ENCODE data around the gene UTP4. TPM values are rescaled to one million over a fixed set of nuclear protein-coding genes. Genes with fewer than 3 reads are reported as not detected.

Gene UTP4
- polyA plus RNA-seq (ENCODE audit: insufficient read depth in 1 of 5, insufficient read length in 5 of 5, low replicate concordance in 1 of 5): 10 to 100 TPM; 42.8 to 47.6 (median 46.4) TPM
- long read RNA-seq, donor 1, full-length matches to known transcripts: 5 of 10 reads
- long read RNA-seq, donor 1, partial matches to known transcripts: 5 of 10 reads
- long read RNA-seq, donor 1, other reads (novel, unspliced or antisense): 0 of 10 reads
- long read RNA-seq, donor 2, partial matches to known transcripts: 0 of 3 reads
- long read RNA-seq, donor 2, other reads (novel, unspliced or antisense): 0 of 3 reads
- long read RNA-seq, donor 3, transcript UTP4-201 (17 exons, 2,322 nt): major isoform, 7 of 8 reads
- long read RNA-seq, donor 3, partial matches to known transcripts: 0 of 8 reads
- long read RNA-seq, donor 3, other reads (novel, unspliced or antisense): 0 of 8 reads
- long read RNA-seq, donor 4, partial matches to known transcripts: 8 of 17 reads
- long read RNA-seq, donor 4, other reads (novel, unspliced or antisense): 5 of 17 reads
- long read RNA-seq, donor 5, full-length matches to known transcripts: 11 of 16 reads
- long read RNA-seq, donor 5, partial matches to known transcripts: 5 of 16 reads
- long read RNA-seq, donor 5, other reads (novel, unspliced or antisense): 0 of 16 reads
- long read RNA-seq, donor 6, transcript UTP4-201 (17 exons, 2,322 nt): major isoform, 6 of 7 reads
- long read RNA-seq, donor 6, partial matches to known transcripts: 0 of 7 reads
- long read RNA-seq, donor 6, other reads (novel, unspliced or antisense): 0 of 7 reads
- long read RNA-seq, donor 7, transcript UTP4-201 (17 exons, 2,322 nt): major isoform, 8 of 10 reads
- long read RNA-seq, donor 7, partial matches to known transcripts: 0 of 10 reads
- long read RNA-seq, donor 7, other reads (novel, unspliced or antisense): 0 of 10 reads
- long read RNA-seq, donor 8: 0 reads

DNA sequence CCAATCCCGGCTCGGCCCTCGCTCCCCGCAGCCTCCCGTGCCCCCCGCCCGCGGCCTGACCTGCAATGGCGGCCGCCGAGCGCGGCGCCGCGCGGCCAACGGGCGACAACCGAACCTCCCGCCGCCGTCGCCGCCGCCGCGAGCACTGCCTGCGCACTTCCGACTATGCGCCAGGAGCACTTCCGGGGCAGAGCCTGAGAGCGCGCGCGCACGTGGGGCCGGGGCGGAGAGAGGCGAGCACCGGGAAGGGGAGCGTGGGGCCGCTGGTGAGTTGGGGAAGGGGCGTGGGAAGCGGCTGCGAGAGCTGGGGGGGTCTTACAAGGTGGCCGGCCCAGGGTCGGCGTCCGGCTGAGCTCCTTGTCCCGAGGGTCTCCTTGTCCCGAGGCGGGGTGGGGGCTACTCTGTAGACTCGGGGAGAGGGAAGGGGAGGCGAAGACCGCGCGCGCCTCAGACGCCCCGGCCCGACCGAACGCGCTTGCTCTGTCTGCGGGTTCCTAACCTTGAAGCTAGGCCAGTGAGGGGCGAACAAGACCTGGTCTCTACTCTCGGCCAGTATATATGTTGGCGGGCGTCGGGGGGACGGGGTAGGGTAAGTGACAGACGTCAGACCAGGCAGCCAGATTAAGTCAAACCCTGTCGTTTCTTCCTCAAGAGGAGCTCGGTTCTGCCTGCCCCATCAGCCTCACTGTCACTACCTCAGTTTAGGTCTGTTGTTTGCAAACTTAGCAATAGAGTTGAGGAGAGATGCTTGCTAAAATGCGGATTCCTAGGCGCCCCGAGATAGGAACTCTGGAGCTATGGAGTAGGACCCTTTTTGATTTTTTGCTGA lies at the start of gene UTP4, which contains the start of gene CHTF8:
Gene UTP4, plus strand, starts transcription at position 226 of the 829 bp plus-strand sequence. CDS start 811 bp downstream, outside the sequence.
Gene CHTF8, minus strand, starts transcription at position 165 of the 829 bp plus-strand sequence. CDS start 11,130 bp downstream, outside the sequence.
- peak; percentile 76 to 80 for DNase-seq

DNA sequence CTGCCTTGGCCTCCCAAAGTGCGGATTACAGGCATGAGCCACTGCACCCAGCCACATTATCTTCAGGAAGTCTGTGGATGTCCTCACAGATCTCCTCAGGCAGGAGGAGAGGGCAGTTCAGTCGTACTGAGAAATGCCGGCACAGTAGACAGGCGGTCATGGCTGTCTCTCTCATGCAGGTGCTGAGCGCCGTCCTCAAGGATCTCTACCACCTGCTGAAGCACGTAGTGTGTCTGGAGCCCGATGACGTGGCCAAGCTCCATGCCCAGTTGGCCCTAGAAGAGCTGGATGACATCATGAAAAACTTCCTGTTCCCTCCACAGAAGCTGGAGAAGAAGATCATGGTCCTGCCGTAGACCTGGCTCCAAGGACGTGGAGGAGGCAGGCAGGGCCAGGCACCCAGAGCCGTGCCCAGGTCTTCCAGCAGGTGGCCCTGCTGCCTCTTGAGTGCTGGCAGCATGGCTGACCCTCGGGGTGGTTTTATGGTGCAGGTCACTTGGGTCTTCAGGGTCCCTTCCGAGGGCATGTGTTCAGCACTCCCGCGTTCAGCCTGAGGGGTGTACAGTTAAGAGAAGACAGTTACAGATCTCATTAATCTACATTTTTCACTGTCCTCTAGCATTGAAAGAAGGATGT lies 49.0 kb upstream of the UTP4 start:
- no peak for DNase-seq

DNA sequence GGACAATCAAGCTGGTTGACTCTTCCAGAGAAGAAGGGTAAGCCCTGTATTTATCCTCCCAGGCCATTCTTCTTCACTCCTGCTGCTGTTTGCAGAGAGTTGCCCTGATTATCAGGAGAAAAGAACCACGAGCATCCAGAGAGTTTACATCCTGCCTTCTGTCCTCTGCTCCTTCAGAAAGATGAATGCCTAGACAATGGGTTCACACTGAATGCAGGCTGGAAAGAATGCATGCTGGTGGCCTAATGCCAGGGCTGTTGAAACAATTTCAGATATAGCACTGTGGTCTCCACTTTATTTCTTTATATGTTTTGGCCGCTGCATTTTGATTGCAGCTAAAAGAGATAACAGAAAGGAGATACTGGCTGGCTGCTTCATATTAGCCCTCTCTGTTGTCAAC lies 48.2 kb upstream of the UTP4 start:
- DNase-seq: no peak

DNA sequence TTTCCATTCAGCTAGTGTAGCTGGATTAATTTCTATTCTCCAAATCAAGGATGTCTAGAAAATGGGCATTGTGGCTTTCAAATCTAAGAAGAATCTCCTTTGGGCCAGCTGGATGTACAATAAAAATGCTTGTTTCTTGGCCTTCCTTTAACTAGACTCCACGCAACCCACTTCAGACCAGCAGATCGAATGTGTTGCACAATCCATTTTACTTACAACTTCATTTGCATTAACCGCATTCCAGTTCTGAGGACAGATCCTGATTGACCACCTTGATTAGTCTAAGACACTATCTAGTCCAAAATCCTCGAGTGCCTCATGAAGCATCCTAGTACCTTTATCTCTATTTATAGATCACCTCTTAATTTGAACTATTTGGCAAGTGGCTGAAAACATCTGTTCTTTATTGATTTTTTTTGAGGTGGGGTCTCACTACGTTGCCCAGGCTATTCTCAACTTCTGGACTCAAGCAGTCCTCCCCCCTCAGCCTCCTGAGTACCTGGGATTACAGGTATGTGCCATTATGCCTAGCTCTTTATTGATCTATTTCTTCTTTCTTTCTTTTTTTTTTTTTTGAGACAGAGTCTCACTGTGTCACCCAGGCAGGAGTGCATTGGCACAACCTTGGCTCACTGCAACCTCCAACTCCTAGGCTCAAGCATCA lies 47.3 kb upstream of the UTP4 start:
- no peak for DNase-seq

DNA sequence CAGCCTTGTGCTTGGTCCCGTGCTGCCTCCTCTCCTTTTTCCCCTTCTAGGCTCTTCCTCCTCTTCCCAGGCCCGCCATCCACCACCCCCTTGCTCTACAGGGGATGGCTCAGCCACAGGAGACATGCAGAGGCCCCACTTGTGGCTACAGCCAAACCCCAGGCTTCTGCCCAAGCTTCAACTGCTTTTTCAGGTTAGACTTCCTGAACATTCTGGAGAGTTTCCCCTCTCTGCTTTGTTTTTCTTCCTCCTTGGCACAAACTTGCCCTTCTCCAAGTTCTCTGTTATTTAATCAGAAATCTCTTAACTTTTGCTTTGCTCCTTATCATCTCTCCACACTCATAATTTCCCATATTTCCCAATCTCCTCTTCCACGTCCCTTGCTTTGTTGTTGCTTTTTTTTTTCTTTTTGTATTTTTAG lies 45.3 kb upstream of the UTP4 start:
- no peak for DNase-seq

DNA sequence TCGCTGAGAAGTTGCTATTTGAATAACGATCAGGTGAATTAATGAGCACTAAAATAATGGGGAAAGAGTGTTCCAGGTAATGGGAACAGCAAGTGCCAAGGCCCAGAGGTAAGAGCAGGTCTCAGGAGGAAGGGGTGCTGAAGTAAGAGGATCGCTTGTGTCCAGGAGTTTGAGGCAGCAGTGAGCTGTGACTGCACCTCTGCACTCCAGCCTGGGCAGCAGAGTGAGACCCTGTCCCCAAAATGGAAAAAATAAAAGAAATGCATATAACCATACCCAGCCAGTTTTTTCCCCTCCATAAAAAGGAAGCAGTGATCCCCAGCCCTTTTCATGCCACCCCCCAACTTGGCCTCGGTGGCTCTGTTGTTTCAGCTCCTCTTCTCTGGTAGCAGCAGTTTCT lies 43.8 kb upstream of the UTP4 start:
- no peak for DNase-seq

DNA sequence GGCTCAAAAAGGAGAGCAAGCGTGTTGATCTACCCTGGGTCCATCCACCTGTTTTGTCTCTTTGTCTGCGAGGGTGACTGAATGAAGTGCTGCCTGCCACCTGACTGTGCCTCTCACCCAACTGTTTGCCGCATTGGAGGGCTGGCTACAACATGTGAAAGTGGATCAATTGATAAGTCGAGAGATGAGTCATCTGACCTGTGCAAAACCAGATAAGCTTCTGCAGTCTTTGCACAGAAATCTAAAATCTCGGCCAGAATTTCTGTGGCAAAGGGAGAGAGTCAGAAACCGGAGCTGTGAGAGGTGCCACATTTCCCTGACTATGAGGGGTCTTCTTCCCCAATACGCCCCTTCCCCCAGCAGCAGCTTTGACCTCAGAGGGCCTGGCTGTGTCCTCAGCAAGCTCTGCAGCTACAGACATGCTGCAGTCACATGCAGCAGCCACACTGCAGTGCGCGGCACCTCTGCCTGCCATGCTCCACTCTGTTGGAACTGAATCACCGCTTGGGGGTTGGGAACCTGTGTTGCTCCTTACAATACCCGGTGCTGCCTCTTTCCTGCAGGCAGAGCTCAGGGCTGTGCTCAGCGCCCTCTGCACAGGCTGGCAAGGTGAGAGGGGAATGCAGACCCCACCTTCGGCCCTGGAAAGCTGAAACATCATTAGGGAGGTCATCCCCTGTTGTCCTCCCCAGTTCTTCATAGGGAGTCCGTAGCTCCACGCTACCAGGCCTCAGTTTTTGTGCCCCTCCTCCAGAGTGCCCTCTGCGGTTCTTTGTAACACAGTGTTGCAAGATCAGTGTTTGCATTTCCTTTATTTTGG lies 43.1 kb upstream of the UTP4 start:
- DNase-seq: no peak

DNA sequence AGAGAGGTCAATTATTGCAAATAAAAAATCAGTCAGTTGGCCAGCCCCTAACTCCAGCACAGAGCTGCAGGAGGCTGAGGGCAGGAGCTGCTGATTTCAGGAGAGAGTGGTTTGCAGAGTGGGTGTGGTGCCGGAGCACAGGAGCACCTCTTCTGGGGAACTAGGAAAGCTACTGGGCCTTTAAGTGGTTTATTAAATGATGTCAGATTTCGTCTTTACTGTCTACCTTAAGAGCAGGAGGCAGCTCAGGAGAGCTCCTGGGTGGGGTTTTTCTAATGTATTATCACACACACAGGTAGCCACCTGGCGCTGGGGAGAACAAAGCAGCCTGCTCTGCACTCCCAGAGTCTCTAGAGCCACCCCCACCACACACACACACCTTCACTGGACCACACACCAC lies 38.5 kb upstream of the UTP4 start:
- DNase-seq: no peak

DNA sequence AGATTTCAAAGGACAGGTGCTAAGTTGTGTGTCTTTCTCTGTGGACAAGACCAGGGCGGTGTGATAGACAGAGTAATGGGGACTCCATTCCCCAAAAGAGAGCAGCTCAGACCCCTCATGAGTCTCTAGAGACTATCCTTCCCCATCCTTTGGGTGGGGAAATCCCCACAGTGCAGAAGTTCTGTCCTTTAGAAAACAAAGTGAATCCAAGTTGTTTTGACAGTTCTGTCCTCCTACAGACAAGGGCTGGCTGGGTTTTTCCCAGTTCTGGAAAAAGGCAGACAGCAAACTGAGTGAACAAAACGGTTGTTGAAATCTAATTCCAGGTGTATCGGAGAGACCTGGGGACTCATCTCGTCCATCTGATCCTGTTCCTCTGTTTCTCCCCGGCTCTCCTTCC lies 37.9 kb upstream of the UTP4 start:
- no peak for DNase-seq

DNA sequence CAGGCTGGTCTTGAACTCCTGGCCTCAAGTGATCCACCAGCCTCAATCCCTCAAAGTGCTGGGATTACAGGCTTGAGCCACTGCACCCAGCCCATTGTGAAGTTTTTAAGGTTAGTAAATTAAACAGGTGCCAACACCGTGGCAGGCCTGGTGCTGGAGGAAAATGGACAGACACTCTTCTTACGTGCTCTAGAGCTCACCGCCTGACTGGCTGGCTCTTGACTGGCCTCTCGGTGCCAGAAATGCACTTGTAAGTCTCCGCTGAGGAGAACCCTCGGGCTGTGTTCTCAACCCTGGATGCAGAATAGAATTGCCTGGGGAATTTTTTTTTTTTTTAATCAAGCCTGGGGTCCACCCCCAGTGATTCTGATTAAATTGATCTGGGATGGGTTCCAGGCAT lies 37.3 kb upstream of the UTP4 start:
- DNase-seq: no peak

DNA sequence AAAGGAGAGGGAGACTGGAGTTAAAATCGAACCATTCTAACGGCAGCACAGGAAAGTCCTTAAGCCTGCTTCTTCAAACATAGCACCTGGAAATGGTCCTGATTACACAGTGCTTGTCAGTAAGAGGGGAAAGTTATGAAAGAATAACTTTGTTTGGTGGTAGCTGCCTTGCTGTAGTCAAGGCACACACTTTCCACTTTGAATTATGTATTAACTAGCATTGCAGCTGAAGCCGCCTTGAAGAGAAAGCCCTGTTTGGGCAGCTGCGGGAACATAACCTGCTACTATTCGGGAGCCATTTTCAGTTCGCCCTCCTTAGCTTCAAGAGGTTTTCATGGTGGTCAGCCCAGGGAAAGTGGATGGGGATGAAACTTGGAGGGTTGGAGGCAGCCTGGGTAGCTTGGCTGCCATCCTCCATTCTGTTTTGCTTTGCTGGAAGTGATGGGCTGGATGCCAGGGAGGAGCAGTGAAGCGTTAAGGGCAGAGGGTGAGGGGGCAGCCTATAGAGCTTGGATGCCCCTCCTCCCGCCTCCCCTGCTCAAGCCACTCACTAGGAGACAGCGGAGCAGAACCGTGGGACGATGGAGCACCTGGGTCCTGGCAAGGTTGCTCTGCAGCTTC lies 32.3 kb upstream of the UTP4 start:
- peak; percentile 51 to 56 for DNase-seq

DNA sequence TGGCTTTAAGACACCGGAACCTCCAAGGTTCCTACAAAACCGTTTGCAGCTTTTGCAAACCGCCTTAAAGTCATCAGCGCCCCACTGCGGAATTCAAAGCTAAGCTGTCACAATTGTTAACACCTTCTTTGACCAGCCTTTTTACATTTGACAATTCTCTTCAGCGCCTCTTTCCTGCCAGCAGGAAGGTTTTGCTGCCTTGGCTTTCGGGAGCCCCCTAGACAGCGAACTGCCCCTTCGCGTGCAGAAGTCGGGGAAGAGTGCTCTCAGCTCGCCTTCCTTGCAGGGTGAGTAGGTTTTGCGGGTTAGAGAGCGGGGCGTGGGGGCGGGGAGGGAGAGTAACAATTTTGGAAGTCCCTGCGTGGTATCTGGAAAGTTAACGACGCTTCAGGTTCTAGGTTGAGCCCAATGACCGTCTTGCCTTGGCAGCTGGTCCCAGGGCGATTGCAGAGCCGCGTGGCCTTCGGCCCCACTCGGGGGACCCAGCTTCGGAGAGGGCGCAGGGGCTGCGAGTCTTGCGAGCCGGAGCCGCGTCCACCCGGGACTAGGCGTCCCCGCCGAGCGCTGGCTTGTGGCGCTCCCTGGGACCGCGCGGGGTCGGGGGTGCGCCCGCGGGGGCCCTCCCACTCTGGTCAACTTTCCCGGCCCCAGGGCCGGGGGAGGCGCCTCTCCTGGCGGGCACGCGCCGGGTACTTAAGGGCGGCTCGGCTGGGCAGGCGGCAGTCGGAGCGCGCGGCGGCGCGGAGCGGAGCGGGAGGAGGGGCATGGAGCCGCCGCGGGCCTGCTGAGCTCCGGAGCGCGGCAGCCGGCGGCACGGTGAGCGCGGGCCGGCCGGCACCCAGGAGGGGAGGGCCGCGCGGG lies 26.7 kb upstream of the UTP4 start, which contains the start of gene HAS3:
Gene HAS3, plus strand, starts transcription at position 153 of the 861 bp plus-strand sequence. CDS start 3,743 bp downstream, outside the sequence.
- peak in 1 of 2 donors; percentile 60 for DNase-seq

DNA sequence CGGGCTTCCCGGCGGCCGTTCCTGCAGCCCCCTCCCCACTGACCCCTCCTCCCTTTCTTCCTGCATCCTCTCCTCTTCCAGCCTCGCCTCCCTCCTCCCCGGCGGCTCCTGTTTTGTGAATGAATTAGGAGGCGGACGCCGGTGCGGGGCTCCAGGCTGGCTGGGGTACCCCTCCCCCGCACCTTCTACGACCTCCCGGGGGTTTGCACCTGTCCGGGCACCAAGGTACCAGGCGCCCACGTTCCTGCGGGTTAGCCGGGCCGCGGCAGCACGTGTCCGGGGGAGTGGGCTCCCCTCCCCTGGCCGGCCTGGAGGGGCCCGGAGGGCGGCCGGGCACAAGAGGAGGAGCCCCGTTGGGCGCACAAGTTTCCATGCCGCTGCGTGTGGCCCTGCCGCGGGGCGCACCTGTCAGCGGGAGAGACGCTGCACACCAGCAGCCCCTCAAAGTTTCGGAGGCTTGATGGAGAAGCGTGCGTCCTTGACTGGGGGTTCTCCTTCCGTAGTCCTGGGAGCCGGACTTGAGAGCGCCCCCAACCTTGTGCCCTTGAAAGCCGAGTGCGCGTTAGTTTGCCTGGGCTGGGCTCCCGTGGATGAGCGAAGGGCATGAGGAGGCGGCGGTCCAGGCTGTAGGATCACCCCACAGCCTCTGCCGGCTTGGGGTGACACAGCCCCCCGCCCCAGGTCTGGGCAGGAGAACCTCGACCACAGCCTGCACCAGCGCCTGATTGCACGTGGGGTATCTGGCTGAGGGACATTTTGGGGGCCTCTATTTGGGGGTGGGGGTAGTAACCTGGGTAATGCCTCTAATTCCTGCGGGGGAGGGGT lies 25.7 kb upstream of the UTP4 start:
- DNase-seq: no peak

DNA sequence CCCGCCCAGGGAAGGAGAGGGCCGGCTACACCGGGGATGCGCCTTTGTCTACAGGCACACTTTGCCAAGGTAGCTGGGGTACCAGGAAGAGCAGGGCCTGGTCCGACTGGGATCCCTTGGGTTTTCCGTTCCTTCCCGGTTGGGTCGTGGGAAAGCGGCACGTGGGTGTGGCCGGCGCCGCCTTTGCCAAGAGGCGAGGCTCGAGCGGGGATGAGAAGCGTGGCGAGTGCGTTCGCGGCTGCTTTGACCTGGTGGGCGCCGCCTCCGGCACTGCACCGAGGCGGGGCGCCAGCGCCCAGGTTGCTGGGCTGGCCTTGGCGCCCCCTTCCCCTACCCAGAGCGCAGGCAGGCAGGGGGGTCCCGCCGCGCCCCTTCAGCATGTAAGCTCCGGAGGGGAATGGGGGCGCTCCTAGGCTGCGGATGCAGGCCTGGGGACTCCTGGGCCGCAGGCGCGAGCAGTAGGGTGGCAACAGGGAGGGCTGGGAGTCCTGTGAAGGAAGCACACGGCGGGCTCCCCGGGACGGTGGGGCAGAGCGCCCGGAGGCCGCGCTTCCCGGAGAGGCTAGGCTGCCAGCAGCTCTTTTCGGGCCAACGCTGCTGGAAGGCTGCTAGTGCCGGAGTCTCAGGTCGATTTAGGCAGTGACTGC lies 25.0 kb upstream of the UTP4 start:
- no peak for DNase-seq

DNA sequence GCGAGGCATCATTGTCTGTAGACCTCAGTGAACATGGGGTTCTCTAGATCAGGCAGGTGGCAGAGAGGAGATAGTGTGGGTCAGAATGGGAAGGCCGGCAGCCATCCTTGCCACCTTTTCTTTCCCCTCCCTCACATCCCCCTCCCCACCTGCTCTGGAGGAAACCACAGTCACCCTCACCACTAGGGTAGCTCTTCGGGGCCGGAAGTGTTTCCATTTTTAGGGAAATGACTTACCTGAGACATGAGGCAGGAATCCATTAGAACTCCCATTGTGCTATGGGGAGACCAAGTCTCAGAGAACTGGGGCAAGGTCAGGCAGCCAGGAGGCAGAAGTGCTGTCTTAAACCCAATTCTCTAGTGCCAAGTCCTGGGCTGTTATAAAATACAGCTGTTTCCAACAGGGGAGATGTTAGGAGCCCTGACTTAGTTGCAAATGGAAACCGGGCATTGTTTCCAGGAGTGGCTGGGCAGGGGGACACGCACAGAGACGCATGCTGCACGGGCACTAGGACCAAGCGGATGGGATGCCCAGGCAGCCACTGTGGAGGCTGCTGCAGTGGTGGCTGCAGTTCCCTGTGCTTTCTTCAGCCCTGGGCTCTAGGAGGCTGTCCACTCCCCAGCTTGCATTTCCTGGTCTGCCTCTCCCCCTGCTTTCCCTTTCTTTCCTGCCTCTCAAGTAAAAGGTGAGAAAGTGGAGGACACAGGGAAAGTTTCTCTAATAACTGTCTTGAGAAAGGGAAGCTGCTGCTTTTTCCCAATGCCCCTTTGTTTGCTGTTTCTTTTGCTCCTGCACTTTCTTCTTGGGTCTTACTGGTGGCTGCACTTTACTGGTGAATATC lies 24.2 kb upstream of the UTP4 start:
- DNase-seq: no peak

DNA sequence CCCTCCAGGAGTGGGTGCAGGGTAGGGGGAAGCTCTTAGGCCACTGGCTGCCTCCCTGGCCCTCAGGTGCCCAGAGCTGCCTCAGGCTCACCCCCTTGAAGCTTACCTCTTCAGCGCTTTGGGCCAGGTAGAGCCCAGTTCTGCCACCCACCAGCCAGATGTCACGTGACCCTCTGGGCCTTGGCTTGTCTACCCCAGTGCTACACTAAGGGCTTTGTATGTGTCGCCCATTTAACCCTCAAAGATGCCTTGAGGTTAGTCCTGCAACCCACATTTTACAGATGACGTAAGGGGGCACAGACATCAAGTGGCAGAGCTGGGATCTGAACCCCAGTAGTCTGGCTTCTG lies 23.6 kb upstream of the UTP4 start:
- DNase-seq: no peak

Measured in right lung (tissue), 10 donors.